AG04449 (cell line): ENCODE measurements around the gene PDGFA.

Experiments
- CTCF ChIA-PET: fragments of 350-600 bp; formaldehyde crosslinking; extraction: SDS; loops from one replicate; lab custom pipeline; 2021; ENCODE audit warnings: antibody characterized with exemption; lab: Yijun Ruan, JAX
- POLR2A ChIA-PET: fragments of 400-600, 350-600 bp; formaldehyde crosslinking; extraction: SDS; loops from one replicate; lab custom pipeline; 2020; ENCODE audit warnings: antibody characterized with exemption, inconsistent platforms; lab: Yijun Ruan, JAX
- DNase-seq: peaks from one replicate; pipeline ENCODE4 v3.0.0-alpha.2; 2010; ENCODE audit warnings: low read depth, low spot score
- H3K4me3 ChIP-seq: 2 replicates; pipeline ENCODE4 v1.5.1; 2011; ENCODE audit warnings: low read depth, mild to moderate bottlenecking, control low read depth, low read length
- CTCF ChIP-seq: IDR thresholded peaks from one replicate; pipeline ENCODE4 v1.5.1; 2011; ENCODE audit warnings: mild to moderate bottlenecking, moderate library complexity, low read length, control low read depth, inconsistent platforms; ENCODE audit not compliant: insufficient read depth; ENCODE audit errors: missing control alignments

Gene PDGFA

GRCh38 chr7:506921-507622, 12.6 kb downstream of the PDGFA start:
- TF ChIP-seq CTCF: no peak
- POLR2A ChIA-PET: no interaction called here
- no peak for DNase-seq
- CTCF ChIA-PET: interaction anchor here (1.5 kb wide), 1 partner anchor 8 kb away, joined by 5 read pairs; no protein-coding TSS in a partner anchor
- H3K4me3 ChIP-seq: no peak overlapping the region

DNA sequence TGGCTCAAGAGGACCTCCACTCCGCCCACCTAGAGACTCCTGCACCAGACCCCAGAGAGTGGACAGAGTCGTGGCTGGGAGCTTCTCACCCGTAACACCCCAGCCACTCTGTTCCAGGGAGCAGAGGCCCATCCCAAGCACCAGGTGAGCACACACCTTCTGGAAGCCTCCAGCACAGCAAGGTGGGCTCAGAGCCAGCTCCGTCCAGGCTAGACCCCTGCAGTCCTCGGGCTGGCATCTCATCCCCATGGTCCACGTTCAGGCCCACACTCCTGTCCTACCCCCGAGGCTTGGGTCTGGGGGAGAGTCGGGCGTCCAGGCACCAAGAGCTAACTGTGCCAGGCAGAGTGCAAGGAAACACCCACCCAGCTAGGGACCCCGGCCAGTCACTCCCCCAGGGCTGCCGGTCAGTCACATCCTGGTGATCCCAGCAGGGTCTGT, 13.2 kb downstream of the PDGFA start:
- ChIA-PET CTCF (interaction anchor here (1.5 to 1.6 kb wide), 2 partner anchors 9 to 268 kb away, joined by 4 to 5 read pairs; no protein-coding TSS in a partner anchor), POLR2A (no interaction called here)
- no peak for DNase-seq
- no peak for TF ChIP-seq CTCF
- H3K4me3 ChIP-seq: no peak overlapping the region

- no peak for TF ChIP-seq CTCF
- ChIA-PET POLR2A (no interaction called here), CTCF (interaction anchor here (1.5 to 1.6 kb wide), 2 partner anchors 10 to 270 kb away, joined by 4 to 5 read pairs; no protein-coding TSS in a partner anchor)
- no peak overlapping the region for H3K4me3 ChIP-seq
- no peak for DNase-seq
Observed at GRCh38 chr7:505171-505570, 14.5 kb downstream of the PDGFA start.

GRCh38 chr7:504221-505111, 15.2 kb downstream of the PDGFA start:
- TF ChIP-seq CTCF: no peak
- no peak overlapping the region for H3K4me3 ChIP-seq
- POLR2A ChIA-PET: no interaction called here
- CTCF ChIA-PET: interaction anchor here (1.6 kb wide), 1 partner anchor 270 kb away, joined by 4 read pairs; no protein-coding TSS in a partner anchor
- DNase-seq: no peak

DNA sequence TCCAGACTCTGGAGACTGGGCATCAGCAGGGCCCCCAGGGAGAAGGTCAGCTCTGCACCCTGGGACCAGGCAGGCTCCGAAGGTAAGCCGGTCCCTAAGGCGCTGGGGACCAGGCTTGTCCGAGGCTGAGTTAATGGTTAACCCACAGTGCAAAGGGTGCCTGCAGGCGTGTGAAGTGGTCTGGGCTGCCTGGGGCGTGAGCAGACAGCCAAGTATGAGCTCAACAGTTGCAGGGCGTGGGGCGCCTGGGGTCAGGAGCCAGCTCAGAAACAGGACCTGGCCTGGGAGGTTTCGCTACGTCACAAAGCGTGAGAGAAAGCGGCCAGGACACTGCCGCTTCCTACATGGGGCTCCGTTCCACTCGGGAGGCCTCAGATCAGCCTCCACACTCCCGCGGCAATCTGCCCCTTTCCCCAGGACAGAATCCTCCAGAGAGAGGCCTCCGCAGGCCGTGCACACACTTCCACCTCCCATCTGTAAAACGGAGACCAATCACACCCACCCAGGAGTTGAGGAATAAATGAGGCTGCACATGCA, 16.0 kb downstream of the PDGFA start:
- POLR2A ChIA-PET: no interaction called here
- H3K4me3 ChIP-seq: no peak overlapping the region
- no peak for TF ChIP-seq CTCF
- DNase-seq: no peak
- CTCF ChIA-PET: no interaction called here

DNA sequence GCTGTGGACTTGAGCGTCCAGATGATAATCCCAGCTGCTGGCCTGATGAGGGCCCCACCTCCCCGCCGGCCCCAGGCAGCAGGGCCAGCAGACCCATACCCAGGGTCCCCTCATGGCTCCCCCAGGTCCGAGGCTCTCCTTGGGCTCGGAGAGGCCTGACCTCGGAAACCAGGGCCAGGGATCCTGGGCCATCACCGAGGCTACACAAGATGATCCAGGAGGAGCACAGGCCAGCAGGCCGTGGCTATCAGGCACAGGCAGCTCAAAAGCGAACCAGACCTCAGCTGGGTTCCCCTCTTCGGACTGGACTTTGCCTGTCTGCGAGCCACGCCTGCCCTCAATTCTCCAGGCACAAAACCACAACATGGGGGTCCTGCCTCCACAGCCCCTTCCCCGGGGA, 17.4 kb downstream of the PDGFA start:
- POLR2A ChIA-PET: no interaction called here
- CTCF ChIA-PET: interaction anchor here (1.7 kb wide), 1 partner anchor 10 kb away, joined by 5 read pairs; no protein-coding TSS in a partner anchor
- no peak for TF ChIP-seq CTCF

More for the DNA sequence above, 17.4 kb downstream of the PDGFA start:
- no peak for DNase-seq
- no peak overlapping the region for H3K4me3 ChIP-seq
